ENCODE data around the gene IGSF9B. TPM values are rescaled to one million over a fixed set of nuclear protein-coding genes. Genes with fewer than 3 reads are reported as not detected.

IGSF9B gene
- polyA plus RNA-seq, 3 donors = 6.3 to 9.9 (median 8.4) TPM

- no peak for DNase-seq
These were observed 54.8 kb downstream of the IGSF9B start for GRCh38 chr11:133901999-133902398.

GRCh38 chr11:133901316-133901715 is 55.5 kb downstream of the IGSF9B start:
- DNase-seq = no peak

GRCh38 chr11:133900176-133901105 is 56.3 kb downstream of the IGSF9B start:
- DNase-seq = no peak

- DNase-seq = no peak
These were observed 58.0 kb downstream of the IGSF9B start for GRCh38 chr11:133898770-133899115.

- no peak for DNase-seq
These were observed 58.6 kb downstream of the IGSF9B start for GRCh38 chr11:133898031-133898769.

GRCh38 chr11:133897331-133897650 is 59.5 kb downstream of the IGSF9B start:
- DNase-seq = no peak

GRCh38 chr11:133896642-133897330 is 60.0 kb downstream of the IGSF9B start:
- DNase-seq = no peak

- DNase-seq = no peak
These were observed 60.7 kb downstream of the IGSF9B start for GRCh38 chr11:133896028-133896427.

GRCh38 chr11:133895551-133895950 is 61.2 kb downstream of the IGSF9B start:
- DNase-seq = no peak

- DNase-seq = peak; percentile 39
These were observed 61.7 kb downstream of the IGSF9B start for GRCh38 chr11:133895061-133895479.

- no peak for DNase-seq
These were observed 63.4 kb downstream of the IGSF9B start for GRCh38 chr11:133893381-133893780.

GRCh38 chr11:133892584-133893380 is 64.0 kb downstream of the IGSF9B start:
- DNase-seq = no peak

GRCh38 chr11:133892126-133892525 is 64.6 kb downstream of the IGSF9B start:
- DNase-seq = no peak

GRCh38 chr11:133889893-133890292 is 66.9 kb downstream of the IGSF9B start:
- DNase-seq = no peak

- DNase-seq = no peak
These were observed 67.6 kb downstream of the IGSF9B start for GRCh38 chr11:133889188-133889587.

- DNase-seq = no peak
These were observed 69.0 kb downstream of the IGSF9B start for GRCh38 chr11:133887692-133888332.

- no peak for DNase-seq
These were observed 70.7 kb downstream of the IGSF9B start for GRCh38 chr11:133886029-133886428.

- no peak for DNase-seq
These were observed 84.6 kb downstream of the IGSF9B start for GRCh38 chr11:133872160-133872559.

- no peak for DNase-seq
These were observed 89.3 kb downstream of the IGSF9B start for GRCh38 chr11:133867456-133867855.

GRCh38 chr11:133865466-133865865 is 91.3 kb downstream of the IGSF9B start:
- no peak for DNase-seq

GRCh38 chr11:133864756-133865155 is 92.0 kb downstream of the IGSF9B start:
- DNase-seq = no peak
